OCI-LY7 (cell line): ENCODE measurements around the gene SH3YL1. TPM values are rescaled to one million over a fixed set of nuclear protein-coding genes. Genes with fewer than 3 reads are reported as not detected.

ENCODE experiments used
- BruUV-seq: library from RNA; stranded (reverse); fragments of 400-500 nt; replicated peaks from 2 replicates; lab custom pipeline; 2021; lab: Mats Ljungman, UMichigan
- CTCF ChIA-PET: fragments of 300-600 bp; sonication (Branson Sonifier 250); formaldehyde crosslinking; loops from one replicate; lab custom pipeline; 2022; ENCODE audit warnings: antibody characterized with exemption; ENCODE audit not compliant: unreplicated experiment; lab: Charles Lee
- POLR2A ChIA-PET: fragments of 300-600 bp; sonication (Branson Sonifier 250); formaldehyde crosslinking; loops from one replicate; lab custom pipeline; 2022; ENCODE audit warnings: antibody characterized with exemption; lab: Charles Lee
- DNase-seq: peaks from one replicate; pipeline ENCODE4 v3.0.0-alpha.2; 2015; ENCODE audit warnings: low spot score
- H2AFZ ChIP-seq: fragments of 200-600 bp; sonication (generic), shearing (Covaris generic); 2 replicates; pipeline ENCODE4 v1.6.1; 2014; ENCODE audit warnings: mild to moderate bottlenecking, antibody characterized with exemption, low read length, moderate library complexity
- H3K27ac ChIP-seq: fragments of 200-600 bp; sonication (generic); 2 replicates; pipeline ENCODE4 v1.5.1; 2014; ENCODE audit warnings: mixed run types, low read depth, mild to moderate bottlenecking, moderate library complexity, low read length, inconsistent platforms; ENCODE audit not compliant: poor library complexity, severe bottlenecking
- H3K36me3 ChIP-seq: fragments of 200-600 bp; sonication (generic); 2 replicates; pipeline ENCODE4 v1.6.1; 2014; ENCODE audit warnings: mild to moderate bottlenecking, antibody characterized with exemption, low read length, moderate library complexity, mixed read lengths; ENCODE audit not compliant: insufficient read depth
- H3K4me1 ChIP-seq: fragments of 200-600 bp; sonication (generic); 2 replicates; pipeline ENCODE4 v1.5.1; 2014; ENCODE audit warnings: mild to moderate bottlenecking, low read length; ENCODE audit not compliant: insufficient read depth, poor library complexity, severe bottlenecking
- H3K4me2 ChIP-seq: fragments of 200-600 bp; sonication (generic); 2 replicates; pipeline ENCODE4 v1.6.1; 2014; ENCODE audit warnings: mild to moderate bottlenecking, low read length
- H3K4me3 ChIP-seq: fragments of 200-600 bp; sonication (generic); 2 replicates; pipeline ENCODE4 v1.5.1; 2014; ENCODE audit warnings: mild to moderate bottlenecking, low read depth, low read length; ENCODE audit not compliant: poor library complexity, severe bottlenecking
- H3K79me2 ChIP-seq: fragments of 200-600 bp; sonication (generic); 2 replicates; pipeline ENCODE4 v1.6.1; 2016; ENCODE audit warnings: low read depth, mild to moderate bottlenecking, low read length, moderate library complexity, mixed read lengths; ENCODE audit not compliant: insufficient read depth
- H3K9me2 ChIP-seq: fragments of 200-600 bp; sonication (generic); 2 replicates; pipeline ENCODE4 v1.6.1; 2016; ENCODE audit warnings: mild to moderate bottlenecking, low read length, mixed read lengths; ENCODE audit not compliant: insufficient read depth
- H3K9me3 ChIP-seq: fragments of 200-600 bp; sonication (generic); 2 replicates; pipeline ENCODE4 v1.6.1; 2014; ENCODE audit warnings: mild to moderate bottlenecking, mixed run types, low read length, mixed read lengths
- H4K20me1 ChIP-seq: fragments of 200-600 bp; sonication (generic); 2 replicates; pipeline ENCODE4 v1.6.1; 2014; ENCODE audit warnings: mild to moderate bottlenecking, antibody characterized with exemption, low read length, moderate library complexity, mixed read lengths; ENCODE audit not compliant: insufficient read depth
- CTCF ChIP-seq: fragments of 200-600 bp; sonication (generic); conservative IDR thresholded peaks from 2 replicates; pipeline ENCODE4 v1.5.1; 2014; ENCODE audit warnings: mild to moderate bottlenecking, antibody characterized with exemption, low read length, moderate library complexity, mixed read lengths
- EZH2phosphoT487 ChIP-seq: fragments of 200-600 bp; sonication (generic); IDR thresholded peaks from 2 replicates; pipeline ENCODE4 v1.6.1; 2018; ENCODE audit warnings: low read depth, borderline replicate concordance, mild to moderate bottlenecking, mixed run types, antibody characterized with exemption, low read length, moderate library complexity, mixed read lengths
- intact Hi-C: fragments of 100-400 bp; cut with micrococcal nuclease; formaldehyde crosslinking; loops from one replicate; pipeline ENCODE4 v1.10.0; 2022; ENCODE audit not compliant: unreplicated experiment
- total RNA-seq, 2 experiments: library from RNA; depleted of rRNA in 1 of 2; stranded (reverse); fragments of >200 nt in 1 of 2; shearing (Covaris generic) in 1 of 2; gene quantifications; 2 replicates each; pipeline ENCODE4 v1.2.3, GENCODE V29; 2014 to 2022

The SH3YL1 gene
- total RNA-seq, 2 experiments from 2014 or later = 21.3 to 30.9 TPM

GRCh38 chr2:201648-202433, 62.0 kb downstream of the SH3YL1 start:
- no peaks in the 10 kb centered on the region for H4K20me1 ChIP-seq
- intact Hi-C loops = no loop called here
- no TSS peak for BruUV-seq
- ChIA-PET POLR2A (no interaction called here), CTCF (no interaction called here)
- no peak overlapping the region for H3K4me3 ChIP-seq
- H3K9me2 ChIP-seq = no peaks in the 10 kb centered on the region
- no peak overlapping the region for H2AFZ ChIP-seq
- no peak overlapping the region for H3K4me2 ChIP-seq
- TF ChIP-seq EZH2phosphoT487 (no peak), CTCF (no peak)
- no peak for DNase-seq
- H3K27ac ChIP-seq = no peak overlapping the region
- H3K79me2 ChIP-seq = no peaks in the 10 kb centered on the region
- H3K9me3 ChIP-seq = peaks cover 16% of the 10 kb centered on the region; the same call in 1 of the 2 replicates
- H3K4me1 ChIP-seq = no peaks in the 10 kb centered on the region
- no peaks in the 10 kb centered on the region for H3K36me3 ChIP-seq

DNA sequence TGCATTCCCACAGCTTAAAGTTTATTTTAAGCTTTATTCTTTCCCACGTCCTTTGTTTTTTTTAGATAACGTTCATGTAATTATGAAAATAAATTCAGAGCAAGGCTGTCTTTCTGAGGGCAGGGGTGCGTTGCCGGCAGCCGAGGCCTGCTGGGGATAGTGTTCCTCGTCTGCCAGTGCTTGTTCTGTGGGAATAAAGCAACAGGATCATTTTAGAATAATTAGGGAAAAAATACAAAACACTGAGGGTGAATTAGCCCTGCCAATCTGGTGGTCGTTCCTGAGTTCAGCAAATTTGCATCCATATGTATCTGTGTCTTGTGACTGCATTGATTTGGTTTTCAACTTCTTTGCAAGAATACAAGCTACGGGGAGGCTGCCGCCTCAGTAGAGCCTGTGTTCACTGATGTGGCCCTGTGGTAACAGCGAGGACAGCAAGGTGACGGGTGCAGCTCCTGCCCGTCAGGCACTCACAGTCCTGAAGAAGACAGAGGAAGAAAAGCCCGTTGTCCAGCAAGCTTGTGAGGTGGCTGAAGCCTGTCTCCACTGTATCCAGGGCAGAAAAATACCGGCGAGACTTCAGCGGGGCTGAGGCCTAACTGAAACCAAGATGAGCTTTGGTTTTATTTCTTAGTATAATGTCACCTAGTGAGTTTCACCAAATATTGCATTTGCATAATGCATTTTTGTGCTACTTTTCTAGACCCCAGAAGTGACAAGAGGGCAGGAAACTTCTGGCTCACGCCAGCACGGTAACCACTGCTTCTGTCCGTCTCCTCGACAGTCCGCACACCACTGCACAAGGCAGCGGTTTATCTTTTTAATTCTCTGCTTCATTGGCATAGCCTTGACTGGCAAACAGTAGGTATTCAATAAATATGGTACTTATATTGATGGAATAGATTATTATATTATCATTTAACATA, 64.5 kb downstream of the SH3YL1 start:
- H3K36me3 ChIP-seq = no peaks in the 10 kb centered on the region
- H3K9me3 ChIP-seq = no peaks in the 10 kb centered on the region
- no peak for TF ChIP-seq CTCF
- TF ChIP-seq EZH2phosphoT487 = no peak
- no peaks in the 10 kb centered on the region for H3K79me2 ChIP-seq
- no peaks in the 10 kb centered on the region for H3K9me2 ChIP-seq
- no peak overlapping the region for H2AFZ ChIP-seq
- no peaks in the 10 kb centered on the region for H4K20me1 ChIP-seq
- intact Hi-C loops = no loop called here
- no peak overlapping the region for H3K27ac ChIP-seq
- ChIA-PET POLR2A (no interaction called here), CTCF (no interaction called here)
- H3K4me3 ChIP-seq = no peak overlapping the region
- no TSS peak for BruUV-seq
- no peak for DNase-seq
- no peak overlapping the region for H3K4me2 ChIP-seq
- no peaks in the 10 kb centered on the region for H3K4me1 ChIP-seq
